22Rv1 (cell line): ENCODE results near the gene SUPT3H.

Experiments
- CTCF ChIP-seq: fragments of 450-650 bp; IDR thresholded peaks from 2 replicates; pipeline ENCODE4 v1.5.1; 2017; ENCODE audit warnings: mild to moderate bottlenecking
- ZFX ChIP-seq: fragments of 450-650 bp; IDR thresholded peaks from 2 replicates; pipeline ENCODE4 v1.6.1; 2017; ENCODE audit warnings: antibody characterized with exemption, borderline replicate concordance

- TF ChIP-seq CTCF = no peak
- no peak for TF ChIP-seq ZFX
Observed at GRCh38 chr6:45154679-45155078, 223.1 kb downstream of the SUPT3H start.
